Measurements from ENCODE around the gene IKZF2.

Gene IKZF2

DNA sequence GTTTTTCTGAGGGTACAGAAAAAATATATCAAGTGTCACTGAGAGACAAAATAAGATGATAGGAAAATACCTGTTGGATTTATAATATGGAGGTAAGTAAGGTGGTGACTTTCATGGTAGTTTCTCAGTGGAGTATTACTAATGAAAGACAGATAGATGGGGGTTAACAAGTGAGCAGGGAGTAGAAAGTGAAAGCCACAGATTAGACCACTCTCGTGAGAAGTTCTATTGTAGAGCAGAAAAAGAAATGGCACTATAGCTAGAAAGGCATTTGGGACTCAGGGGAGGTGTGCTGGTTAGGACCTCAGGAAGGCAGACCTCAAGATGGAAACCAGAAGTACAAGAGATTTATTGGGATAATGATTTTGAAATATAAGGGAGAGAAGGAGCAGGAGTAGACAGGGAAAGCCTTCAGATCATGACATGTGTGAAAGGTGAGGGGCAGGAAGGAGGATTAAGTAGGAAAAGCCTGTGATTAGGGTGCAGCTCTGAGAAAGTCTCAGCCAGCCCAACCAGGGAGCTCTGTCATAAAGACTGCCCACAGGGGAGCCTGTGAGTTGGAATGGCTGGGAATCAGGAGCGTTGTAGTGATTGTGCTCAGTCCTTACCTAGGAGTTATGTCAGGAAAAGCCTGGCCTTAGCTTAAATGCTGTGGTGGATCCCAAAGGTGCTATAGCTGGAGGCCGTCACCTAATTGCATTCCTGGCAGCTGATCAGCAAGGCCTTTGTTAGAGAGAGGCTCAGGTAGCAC is 198.1 kb downstream of the IKZF2 start:
- no peak for DNase-seq

DNA sequence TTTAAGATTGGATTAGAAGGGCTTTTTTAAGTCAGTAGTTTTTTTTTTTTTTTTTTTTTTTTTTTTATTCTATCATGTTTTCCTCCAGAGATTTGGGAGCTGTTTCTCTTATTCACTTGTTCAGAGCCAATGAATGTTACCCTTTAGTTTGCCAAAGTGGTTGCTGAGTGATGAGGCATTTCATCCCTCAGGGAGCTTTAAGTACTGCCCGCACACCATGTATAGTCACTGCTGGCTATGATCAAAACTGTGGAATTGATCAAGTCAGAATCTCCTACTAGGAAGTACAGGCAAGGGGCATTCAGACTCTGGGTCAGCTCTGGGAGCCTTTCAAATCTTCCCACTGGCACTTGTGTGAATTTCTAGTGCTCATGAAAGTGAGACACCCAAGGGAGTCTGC is 201.6 kb downstream of the IKZF2 start:
- DNase-seq = no peak
